Heart left ventricle (tissue), 13 donors: ENCODE measurements around the gene CHRM2.

Experiments
- CTCF ChIP-seq, 12 donors: fragments of 200-600 bp; sonication (generic) in 4 of 12; IDR thresholded peaks; one replicate each; pipeline versions ENCODE4 v1.5.0 to v1.8.0; 2018 to 2022; ENCODE audit warnings: antibody characterized with exemption in 12 of 12, mild to moderate bottlenecking in 5 of 12
- POLR2A ChIP-seq, 2 donors: fragments of 450-650 bp; IDR thresholded peaks; one replicate each; pipeline ENCODE4 v1.6.1; 2017; ENCODE audit warnings: antibody characterized with exemption in 2 of 2, mild to moderate bottlenecking in 2 of 2, moderate library complexity in 2 of 2
- donor health status: ischemic (EF 13 %, LVEDD 7.1; RV severe dilation, severe dysfunction).
- donor health status: DM: no; HTN: yes; CAD: no.
- donor health status: DM: no; HTN: no; CAD: no.
- donor health status: ischemic (EF 25% LVEDD 6.9; RV normal size, moderate dysfunction).
- donor health status: ischemic (EF 25% LVEDD 5.7; RV mildly dilated, moderate dysfunction).
- donor health status: ischemic (EF 35%, LVEDD 5.7; RV mildly dilated, moderate dysfunction).
- donor health status: nonischemic (EF 11% LVEDD 7.7; RV severe dilation, severe dysfunction).
- donor health status: DM: yes; HTN: yes; CAD: no.
- donor health status: PGD.
- donor health status: ischemic (EF 29% LVEDD 5.4; RV normal size, mild dysfunction).
- donor health status: nonischemic (EF 23%, LVEDD 6.1; RV moderate dilation, normal function).

- TF ChIP-seq CTCF (IDR thresholded peaks at IDR 0.05) (no peak), POLR2A (IDR thresholded peaks at IDR 0.05) (no peak)
Observed at GRCh38 chr7:136942401-136942800, 73.9 kb downstream of the CHRM2 start.
